Dendritic cell treated with granulocyte-macrophage colony-stimulating factor and Interleukin-4, amounts not matched to agents 40 ng/mL and 50 ng/mL, for 4 days (primary cell): ENCODE data around the gene TMEM255B.
"Not testable (repeated sequence)": the region's sequence is repeated elsewhere in the genome, so short reads cannot be mapped to it uniquely, and the experiment has no call there.

Source experiments
- H3K27ac Mint-ChIP-seq: one replicate; pipeline ENCODE4 v1.8.0; 2022; ENCODE audit warnings: mild to moderate bottlenecking, mixed read lengths
- H3K27me3 Mint-ChIP-seq: one replicate; pipeline ENCODE4 v1.8.0; 2022; ENCODE audit warnings: mild to moderate bottlenecking, mixed read lengths
- H3K36me3 Mint-ChIP-seq: one replicate; pipeline ENCODE4 v1.8.0; 2022; ENCODE audit warnings: low read depth, mixed read lengths
- H3K4me1 Mint-ChIP-seq: one replicate; pipeline ENCODE4 v1.8.0; 2022; ENCODE audit warnings: low read depth, mixed read lengths
- H3K4me3 Mint-ChIP-seq: one replicate; pipeline ENCODE4 v1.8.0; 2022; ENCODE audit warnings: mild to moderate bottlenecking, moderate library complexity, mixed read lengths
- H3K9me3 Mint-ChIP-seq: one replicate; pipeline ENCODE4 v1.8.0; 2022; ENCODE audit warnings: mixed read lengths
- intact Hi-C: fragments of 100-400 bp; cut with micrococcal nuclease; formaldehyde crosslinking; loops from one replicate; pipeline ENCODE4 v1.15.0; 2022

The TMEM255B gene

GRCh38 chr13:113749507-113749906 lies 9.5 kb upstream of the TMEM255B start:
- Mint-ChIP-seq H3K4me3 (no peak overlapping the region), H3K27me3 (peaks cover 44% of the 10 kb centered on the region), H3K4me1 (peaks cover 9% of the 10 kb centered on the region), H3K9me3 (peaks cover 10% of the 10 kb centered on the region), H3K36me3 (no peaks in the 10 kb centered on the region), H3K27ac (no peak overlapping the region)
- intact Hi-C loops: no loop called here

GRCh38 chr13:113749967-113750366 lies 9.1 kb upstream of the TMEM255B start:
- peaks cover 9% of the 10 kb centered on the region for H3K4me1 Mint-ChIP-seq
- H3K27me3 Mint-ChIP-seq: peaks cover 44% of the 10 kb centered on the region
- no peak overlapping the region for H3K27ac Mint-ChIP-seq
- H3K4me3 Mint-ChIP-seq: no peak overlapping the region
- no peaks in the 10 kb centered on the region for H3K36me3 Mint-ChIP-seq
- intact Hi-C loops: no loop called here
- peaks cover 10% of the 10 kb centered on the region for H3K9me3 Mint-ChIP-seq

- no peak overlapping the region for H3K27ac Mint-ChIP-seq
- peaks cover 6% of the 10 kb centered on the region for H3K4me1 Mint-ChIP-seq
- H3K27me3 Mint-ChIP-seq: peaks cover 40% of the 10 kb centered on the region
- H3K9me3 Mint-ChIP-seq: peaks cover 10% of the 10 kb centered on the region
- H3K4me3 Mint-ChIP-seq: no peak overlapping the region
- H3K36me3 Mint-ChIP-seq: no peaks in the 10 kb centered on the region
- intact Hi-C loops: no loop called here
These were observed 8.2 kb upstream of the TMEM255B start for GRCh38 chr13:113750554-113751399.

GRCh38 chr13:113751491-113751890 lies 7.5 kb upstream of the TMEM255B start:
- Mint-ChIP-seq H3K36me3 (no peaks in the 10 kb centered on the region), H3K27me3 (peaks cover 36% of the 10 kb centered on the region), H3K9me3 (peaks cover 10% of the 10 kb centered on the region), H3K4me1 (peaks cover 1% of the 10 kb centered on the region), H3K4me3 (no peak overlapping the region), H3K27ac (no peak overlapping the region)
- intact Hi-C loops: no loop called here

GRCh38 chr13:113752211-113752986 lies 6.6 kb upstream of the TMEM255B start:
- H3K27ac Mint-ChIP-seq, H3K4me1 Mint-ChIP-seq, H3K36me3 Mint-ChIP-seq, H3K4me3 Mint-ChIP-seq, H3K9me3 Mint-ChIP-seq, intact Hi-C loops: not testable (repeated sequence)
- H3K27me3 Mint-ChIP-seq: peaks cover 31% of the 10 kb centered on the region

- Mint-ChIP-seq H3K4me1 (peaks cover 14% of the 10 kb centered on the region), H3K9me3 (peaks cover 10% of the 10 kb centered on the region), H3K4me3 (no peak overlapping the region), H3K36me3 (no peaks in the 10 kb centered on the region), H3K27me3 (peaks cover 24% of the 10 kb centered on the region), H3K27ac (no peak overlapping the region)
- intact Hi-C loops: no loop called here
These were observed 5.9 kb upstream of the TMEM255B start for GRCh38 chr13:113753171-113753570.

- H3K36me3 Mint-ChIP-seq: peaks cover 2% of the 10 kb centered on the region
- H3K27me3 Mint-ChIP-seq: peaks cover 23% of the 10 kb centered on the region
- H3K9me3 Mint-ChIP-seq: peaks cover 10% of the 10 kb centered on the region
- intact Hi-C loops: no loop called here
- H3K27ac Mint-ChIP-seq: no peak overlapping the region
- H3K4me1 Mint-ChIP-seq: peaks cover 21% of the 10 kb centered on the region
- no peak overlapping the region for H3K4me3 Mint-ChIP-seq
These were observed 4.8 kb upstream of the TMEM255B start for GRCh38 chr13:113754242-113754641.

- intact Hi-C loops: no loop called here
- H3K4me3 Mint-ChIP-seq: no peak overlapping the region
- H3K27me3 Mint-ChIP-seq: peaks cover 21% of the 10 kb centered on the region
- no peak overlapping the region for H3K27ac Mint-ChIP-seq
- peaks cover 10% of the 10 kb centered on the region for H3K9me3 Mint-ChIP-seq
- peaks cover 6% of the 10 kb centered on the region for H3K36me3 Mint-ChIP-seq
- H3K4me1 Mint-ChIP-seq: peaks cover 25% of the 10 kb centered on the region
These were observed 4.3 kb upstream of the TMEM255B start for GRCh38 chr13:113754691-113755090.

- Mint-ChIP-seq H3K27ac (no peak overlapping the region), H3K27me3 (peaks cover 37% of the 10 kb centered on the region), H3K36me3 (peaks cover 7% of the 10 kb centered on the region), H3K4me1 (peaks cover 41% of the 10 kb centered on the region), H3K4me3 (no peak overlapping the region), H3K9me3 (no peaks in the 10 kb centered on the region)
- intact Hi-C loops: no loop called here
These were observed 2.5 kb upstream of the TMEM255B start for GRCh38 chr13:113756441-113757097.

GRCh38 chr13:113759525-113760137 lies 605 bp downstream of the TMEM255B start:
- Mint-ChIP-seq H3K27ac (peak overlapping the region; percentile 82), H3K4me3 (peak overlapping the region; percentile 86), H3K36me3 (peaks cover 7% of the 10 kb centered on the region), H3K4me1 (peaks cover 42% of the 10 kb centered on the region), H3K9me3 (no peaks in the 10 kb centered on the region), H3K27me3 (peaks cover 42% of the 10 kb centered on the region)
- intact Hi-C loops: loop anchor here (2.0 kb wide), 1 partner anchor 17 kb away; no protein-coding TSS in a partner anchor

GRCh38 chr13:113761136-113761535 lies 2.1 kb downstream of the TMEM255B start:
- H3K27me3 Mint-ChIP-seq: peaks cover 42% of the 10 kb centered on the region
- H3K9me3 Mint-ChIP-seq: no peaks in the 10 kb centered on the region
- intact Hi-C loops: no loop called here

GRCh38 chr13:113762075-113762474 lies 3.0 kb downstream of the TMEM255B start:
- H3K4me1 Mint-ChIP-seq: peaks cover 42% of the 10 kb centered on the region
- no peak overlapping the region for H3K27ac Mint-ChIP-seq
- H3K27me3 Mint-ChIP-seq: peaks cover 47% of the 10 kb centered on the region
- H3K36me3 Mint-ChIP-seq: peaks cover 7% of the 10 kb centered on the region
- no peaks in the 10 kb centered on the region for H3K9me3 Mint-ChIP-seq
- H3K4me3 Mint-ChIP-seq: no peak overlapping the region
- intact Hi-C loops: no loop called here

More at GRCh38 chr13:113761136-113761535, 2.1 kb downstream of the TMEM255B start:
- no peak overlapping the region for H3K27ac Mint-ChIP-seq
- H3K36me3 Mint-ChIP-seq: peaks cover 7% of the 10 kb centered on the region
- peaks cover 49% of the 10 kb centered on the region for H3K4me1 Mint-ChIP-seq
- H3K4me3 Mint-ChIP-seq: no peak overlapping the region

GRCh38 chr13:113762538-113762937 lies 3.5 kb downstream of the TMEM255B start:
- Mint-ChIP-seq H3K4me1 (peaks cover 40% of the 10 kb centered on the region), H3K4me3 (no peak overlapping the region), H3K27ac (no peak overlapping the region), H3K36me3 (peaks cover 7% of the 10 kb centered on the region), H3K27me3 (peaks cover 47% of the 10 kb centered on the region), H3K9me3 (no peaks in the 10 kb centered on the region)
- intact Hi-C loops: no loop called here
